Astrocyte (in vitro differentiated cells and primary cell): ENCODE data around the gene GLB1L3. TPM values are rescaled to one million over a fixed set of nuclear protein-coding genes. Genes with fewer than 3 reads are reported as not detected.
A peak's percentile ranks its signal among the peaks of the same experiment; 100 is the strongest.
"Not testable (repeated sequence)": the region's sequence is repeated elsewhere in the genome, so short reads cannot be mapped to it uniquely, and the experiment has no call there.

ENCODE experiments used
- DNase-seq: peaks from one replicate; pipeline ENCODE4 v3.0.0-alpha.2; 2010; ENCODE audit warnings: low read depth
- FAIRE-seq: peaks from 2 replicates; lab custom pipeline; 2011; peaks lifted over from hg19 to GRCh38; lab: Jason Lieb, UNC
- H2AFZ ChIP-seq: 2 replicates; pipeline ENCODE4 v1.6.0; 2012; ENCODE audit warnings: low read depth, low read length, inconsistent platforms
- H3K27ac ChIP-seq: 2 replicates; pipeline ENCODE4 v1.5.1; 2011; ENCODE audit warnings: low read depth, low read length, inconsistent platforms
- H3K27me3 ChIP-seq: 2 replicates; pipeline ENCODE4 v1.6.0; 2011; ENCODE audit warnings: low read length, inconsistent platforms; ENCODE audit not compliant: insufficient read depth
- H3K36me3 ChIP-seq: 2 replicates; pipeline ENCODE4 v1.5.1; 2011; ENCODE audit warnings: low read length, inconsistent platforms; ENCODE audit not compliant: insufficient read depth
- H3K4me1 ChIP-seq: 2 replicates; pipeline ENCODE4 v1.5.1; 2011; ENCODE audit warnings: low read length, inconsistent platforms; ENCODE audit not compliant: insufficient read depth
- H3K4me2 ChIP-seq: 2 replicates; pipeline ENCODE4 v1.6.0; 2012; ENCODE audit warnings: low read length, inconsistent platforms
- H3K4me3 ChIP-seq: 2 replicates; pipeline ENCODE4 v1.5.1; 2011; ENCODE audit warnings: low read depth, mild to moderate bottlenecking, low read length, inconsistent platforms; ENCODE audit not compliant: insufficient read depth
- H3K79me2 ChIP-seq: 2 replicates; pipeline ENCODE4 v1.6.0; 2012; ENCODE audit warnings: mild to moderate bottlenecking, low read length, inconsistent platforms; ENCODE audit not compliant: insufficient read depth
- H3K9ac ChIP-seq: 2 replicates; pipeline ENCODE4 v1.6.0; 2012; ENCODE audit warnings: mild to moderate bottlenecking, low read length, inconsistent platforms
- H3K9me3 ChIP-seq: 2 replicates; pipeline ENCODE4 v1.5.1; 2012; ENCODE audit warnings: low read depth, mild to moderate bottlenecking, low read length, inconsistent platforms; ENCODE audit not compliant: insufficient read depth
- H4K20me1 ChIP-seq: 2 replicates; pipeline ENCODE4 v1.6.0; 2012; ENCODE audit warnings: low read length, inconsistent platforms; ENCODE audit not compliant: insufficient read depth
- H3K27ac Mint-ChIP-seq: one replicate; pipeline ENCODE4 v1.8.0; 2021; ENCODE audit warnings: mild to moderate bottlenecking, mixed read lengths; ENCODE audit not compliant: unreplicated experiment
- H3K27me3 Mint-ChIP-seq: one replicate; pipeline ENCODE4 v1.8.0; 2021; ENCODE audit warnings: low read depth, mixed read lengths; ENCODE audit not compliant: unreplicated experiment
- H3K36me3 Mint-ChIP-seq: one replicate; pipeline ENCODE4 v1.8.0; 2021; ENCODE audit warnings: low read depth, mixed read lengths; ENCODE audit not compliant: unreplicated experiment
- H3K4me1 Mint-ChIP-seq: one replicate; pipeline ENCODE4 v1.8.0; 2021; ENCODE audit warnings: low read depth, mixed read lengths; ENCODE audit not compliant: unreplicated experiment
- H3K4me3 Mint-ChIP-seq: one replicate; pipeline ENCODE4 v1.8.0; 2021; ENCODE audit warnings: mild to moderate bottlenecking, moderate library complexity, mixed read lengths; ENCODE audit not compliant: unreplicated experiment
- H3K9me3 Mint-ChIP-seq: one replicate; pipeline ENCODE4 v1.8.0; 2021; ENCODE audit warnings: mild to moderate bottlenecking, mixed read lengths; ENCODE audit not compliant: unreplicated experiment
- CTCF ChIP-seq: IDR thresholded peaks from 2 replicates; pipeline ENCODE4 v1.5.1; 2011; ENCODE audit warnings: low read depth, mild to moderate bottlenecking, inconsistent platforms, low read length, moderate library complexity; ENCODE audit not compliant: insufficient read depth
- EZH2 ChIP-seq: IDR thresholded peaks from 2 replicates; pipeline ENCODE4 v1.6.1; 2012; ENCODE audit warnings: mild to moderate bottlenecking, low read length, inconsistent platforms; ENCODE audit not compliant: insufficient read depth
- total RNA-seq: library from RNA; stranded (reverse); gene quantifications from 2 replicates; pipeline ENCODE4 v1.2.1, GENCODE V29; 2021

The GLB1L3 gene
- total RNA-seq, 1 donor from 2014 or later: 0.20 TPM

DNA sequence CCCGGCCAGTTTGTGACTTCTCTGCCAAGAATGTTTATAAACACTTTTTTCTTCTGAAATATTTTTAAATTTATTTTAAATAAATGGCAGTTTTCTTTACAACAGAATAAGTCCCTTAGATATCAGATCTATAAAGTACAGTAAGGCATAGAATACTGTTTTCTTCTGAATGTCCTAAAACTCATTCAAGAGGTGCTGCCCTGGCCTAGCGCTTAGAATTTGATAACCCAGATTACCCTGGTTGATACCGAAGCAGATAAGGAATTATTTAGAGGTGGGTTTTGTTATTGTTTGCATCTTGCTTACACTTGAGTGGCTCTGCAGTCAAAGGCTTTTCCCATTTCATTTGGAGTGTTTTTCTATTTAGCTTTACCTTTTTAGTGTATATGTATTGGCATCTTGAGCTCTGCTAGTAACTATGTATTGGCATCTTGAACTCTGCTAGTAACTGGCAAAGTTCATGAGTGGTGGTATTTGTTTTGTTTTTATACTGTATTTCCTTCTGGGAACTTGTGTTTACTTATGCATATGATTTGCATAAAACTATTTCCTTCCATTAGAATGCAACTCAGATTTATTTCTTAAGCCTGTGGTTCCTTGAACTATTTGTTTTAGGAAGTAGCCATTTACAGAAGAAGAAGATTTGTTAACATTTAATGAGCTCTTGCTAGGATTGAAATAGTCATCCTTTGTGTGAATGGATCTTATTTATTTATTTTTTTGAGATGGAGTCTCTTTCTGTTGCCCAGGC lies 21.6 kb upstream of the GLB1L3 start:
- Histone ChIP-seq H3K9me3 (no peaks in the 10 kb centered on the region), H3K79me2 (peaks cover 25% of the 10 kb centered on the region), H2AFZ (no peak overlapping the region), H3K27ac (no peak overlapping the region), H3K4me3 (peak overlapping the region; percentile 60), H3K9ac (peak overlapping the region; percentile 75), H3K4me2 (peak overlapping the region; percentile 98), H4K20me1 (peaks cover 16% of the 10 kb centered on the region), H3K36me3 (peaks cover 13% of the 10 kb centered on the region), H3K4me1 (peaks cover 10% of the 10 kb centered on the region), H3K27me3 (no peaks in the 10 kb centered on the region)
- Mint-ChIP-seq H3K9me3 (no peaks in the 10 kb centered on the region), H3K4me3 (peak overlapping the region; percentile 98), H3K36me3 (peaks cover 12% of the 10 kb centered on the region), H3K4me1 (peaks cover 4% of the 10 kb centered on the region), H3K27ac (no peak overlapping the region), H3K27me3 (no peaks in the 10 kb centered on the region)
- FAIRE-seq (no peak), DNase-seq (no peak)
- no peak for TF ChIP-seq CTCF
- no peak for TF ChIP-seq EZH2

GRCh38 chr11:134255184-134255561 lies 21.0 kb upstream of the GLB1L3 start:
- not testable (repeated sequence) for H3K9me3 Mint-ChIP-seq, FAIRE-seq, H3K4me1 Mint-ChIP-seq, H3K4me3 ChIP-seq, H2AFZ ChIP-seq, H3K27ac ChIP-seq, H3K4me2 ChIP-seq, H3K27me3 Mint-ChIP-seq, H3K27me3 ChIP-seq, H3K9me3 ChIP-seq, DNase-seq, H3K27ac Mint-ChIP-seq, H3K9ac ChIP-seq
- Histone ChIP-seq H3K79me2 (peaks cover 25% of the 10 kb centered on the region), H3K4me1 (peaks cover 10% of the 10 kb centered on the region), H4K20me1 (peaks cover 16% of the 10 kb centered on the region), H3K36me3 (peaks cover 14% of the 10 kb centered on the region)
- Mint-ChIP-seq H3K36me3 (peaks cover 17% of the 10 kb centered on the region), H3K4me3 (peak overlapping the region; percentile 62)

- TF ChIP-seq CTCF (no peak), EZH2 (no peak)
- Mint-ChIP-seq H3K27ac (no peak overlapping the region), H3K4me1 (peaks cover 4% of the 10 kb centered on the region), H3K9me3 (no peaks in the 10 kb centered on the region), H3K27me3 (no peaks in the 10 kb centered on the region), H3K4me3 (no peak overlapping the region), H3K36me3 (peaks cover 17% of the 10 kb centered on the region)
- Histone ChIP-seq H3K27ac (no peak overlapping the region), H3K79me2 (peaks cover 25% of the 10 kb centered on the region), H3K4me1 (peaks cover 8% of the 10 kb centered on the region), H3K36me3 (peaks cover 17% of the 10 kb centered on the region), H3K4me3 (no peak overlapping the region), H3K9ac (no peak overlapping the region), H4K20me1 (peaks cover 25% of the 10 kb centered on the region), H3K9me3 (no peaks in the 10 kb centered on the region), H3K4me2 (no peak overlapping the region), H2AFZ (no peak overlapping the region), H3K27me3 (no peaks in the 10 kb centered on the region)
- no peak for DNase-seq
- FAIRE-seq: no peak
Measured at GRCh38 chr11:134257101-134257500, 19.1 kb upstream of the GLB1L3 start.
